ENCODE data around the gene CCM2L. TPM values are rescaled to one million over a fixed set of nuclear protein-coding genes. Genes with fewer than 3 reads are reported as not detected.

Gene CCM2L
- total RNA-seq, 1 donor from 2014 or later, result 0.75 TPM

- Mint-ChIP-seq H3K4me3 (no peak overlapping the region), H3K4me1 (peaks cover 8% of the 10 kb centered on the region), H3K27me3 (ENCODE audit: insufficient read depth, low read depth) (no peaks in the 10 kb centered on the region), H3K27ac (no peak overlapping the region), H3K9me3 (peaks cover 3% of the 10 kb centered on the region), H3K36me3 (no peaks in the 10 kb centered on the region)
- H3K27me3 ChIP-seq, result no peaks in the 10 kb centered on the region
- no peak for DNase-seq (ENCODE audit: low spot score)
- no peaks in the 10 kb centered on the region for H3K36me3 ChIP-seq
- no peaks in the 10 kb centered on the region for H4K20me1 ChIP-seq (ENCODE audit: low read depth)
- H3K9me3 ChIP-seq (ENCODE audit: low read depth), result no peaks in the 10 kb centered on the region
- H3F3A ChIP-seq (ENCODE audit: low read depth), result no peaks in the 10 kb centered on the region
- H3K4me3 ChIP-seq, result no peak overlapping the region
- TF ChIP-seq EZH2 (IDR thresholded peaks at IDR 0.05), result no peak
- no peak for TF ChIP-seq EZH2phosphoT487 (IDR thresholded peaks at IDR 0.05)
- TF ChIP-seq CTCF (IDR thresholded peaks at IDR 0.05), result no peak
- no peaks in the 10 kb centered on the region for H3K79me2 ChIP-seq (ENCODE audit: low read depth)
- H3K9ac ChIP-seq, result no peak overlapping the region
- peaks cover 5% of the 10 kb centered on the region for H3K4me1 ChIP-seq
- H3K27ac ChIP-seq, result no peak overlapping the region
- H3K4me2 ChIP-seq, result no peak overlapping the region
- H2AFZ ChIP-seq (replicated peaks), result no peak overlapping the region
Measured at GRCh38 chr20:32079655-32080109, 69.4 kb downstream of the CCM2L start.

- no peaks in the 10 kb centered on the region for H3K9me3 ChIP-seq (ENCODE audit: low read depth)
- H3K4me3 Mint-ChIP-seq, result peak overlapping the region; percentile 41
- peaks cover 5% of the 10 kb centered on the region for H3K4me1 ChIP-seq
- H3K9ac ChIP-seq, result no peak overlapping the region
- H3K27me3 ChIP-seq, result no peaks in the 10 kb centered on the region
- no peaks in the 10 kb centered on the region for H3K36me3 Mint-ChIP-seq
- H3K4me3 ChIP-seq, result no peak overlapping the region
- no peak overlapping the region for H3K27ac Mint-ChIP-seq
- H3K27me3 Mint-ChIP-seq (ENCODE audit: insufficient read depth, low read depth), result peaks cover 3% of the 10 kb centered on the region
- H3K27ac ChIP-seq, result no peak overlapping the region
- H2AFZ ChIP-seq (replicated peaks), result no peak overlapping the region
- no peaks in the 10 kb centered on the region for H3K36me3 ChIP-seq
- H3K4me1 Mint-ChIP-seq, result peaks cover 12% of the 10 kb centered on the region
- H3K4me2 ChIP-seq, result no peak overlapping the region
- H3K9me3 Mint-ChIP-seq, result peaks cover 3% of the 10 kb centered on the region
- no peaks in the 10 kb centered on the region for H4K20me1 ChIP-seq (ENCODE audit: low read depth)
- no peak for TF ChIP-seq CTCF (IDR thresholded peaks at IDR 0.05)
- TF ChIP-seq EZH2 (IDR thresholded peaks at IDR 0.05), result no peak
- no peak for TF ChIP-seq EZH2phosphoT487 (IDR thresholded peaks at IDR 0.05)
- DNase-seq (ENCODE audit: low spot score), result no peak
- H3F3A ChIP-seq (ENCODE audit: low read depth), result no peaks in the 10 kb centered on the region
- H3K79me2 ChIP-seq (ENCODE audit: low read depth), result no peaks in the 10 kb centered on the region
Measured at GRCh38 chr20:32080783-32081182, 70.5 kb downstream of the CCM2L start.

Small RNAs within 50 kb of the gene (small RNA-seq; reads per million reads assigned to genes)
- gene RNA5SP481, result not detected
- gene RNA5SP482, result not detected

Other genes with a start within 250 kb of the CCM2L start
- 0.22 TPM in 1 of 2 replicates, not detected in the other for gene MYLK2, start 191.1 kb upstream of the CCM2L start, total RNA-seq (ENCODE audit: low replicate concordance)
- gene FOXS1, start 164.8 kb upstream of the CCM2L start, total RNA-seq (ENCODE audit: low replicate concordance), result 0.53 TPM in 1 of 2 replicates, not detected in the other
- gene DUSP15, start 139.9 kb upstream of the CCM2L start, total RNA-seq (ENCODE audit: low replicate concordance), result 0.45 and 1.1 TPM in 2 replicates
- 0.34 TPM in 1 of 2 replicates, not detected in the other for gene TTLL9, start 139.8 kb upstream of the CCM2L start, total RNA-seq (ENCODE audit: low replicate concordance)
- gene PDRG1, start 58.4 kb upstream of the CCM2L start, total RNA-seq (ENCODE audit: low replicate concordance), result 11.1 and 15.3 TPM in 2 replicates
- gene XKR7, start 42.3 kb upstream of the CCM2L start, total RNA-seq (ENCODE audit: low replicate concordance), result 0.07 and 0.19 TPM in 2 replicates
- not detected in 2 replicates for gene HCK, start 41.8 kb downstream of the CCM2L start, total RNA-seq (ENCODE audit: low replicate concordance)
- 27.9 and 41.7 TPM in 2 replicates for gene TM9SF4, start 99.3 kb downstream of the CCM2L start, total RNA-seq (ENCODE audit: low replicate concordance)
- 16.5 and 21.2 TPM in 2 replicates for gene PLAGL2, start 197.3 kb downstream of the CCM2L start, total RNA-seq (ENCODE audit: low replicate concordance)
- gene POFUT1, start 197.4 kb downstream of the CCM2L start, total RNA-seq (ENCODE audit: low replicate concordance), result 22.3 and 23.5 TPM in 2 replicates